ENCODE results near the gene MYBPC3.

The MYBPC3 gene

DNA sequence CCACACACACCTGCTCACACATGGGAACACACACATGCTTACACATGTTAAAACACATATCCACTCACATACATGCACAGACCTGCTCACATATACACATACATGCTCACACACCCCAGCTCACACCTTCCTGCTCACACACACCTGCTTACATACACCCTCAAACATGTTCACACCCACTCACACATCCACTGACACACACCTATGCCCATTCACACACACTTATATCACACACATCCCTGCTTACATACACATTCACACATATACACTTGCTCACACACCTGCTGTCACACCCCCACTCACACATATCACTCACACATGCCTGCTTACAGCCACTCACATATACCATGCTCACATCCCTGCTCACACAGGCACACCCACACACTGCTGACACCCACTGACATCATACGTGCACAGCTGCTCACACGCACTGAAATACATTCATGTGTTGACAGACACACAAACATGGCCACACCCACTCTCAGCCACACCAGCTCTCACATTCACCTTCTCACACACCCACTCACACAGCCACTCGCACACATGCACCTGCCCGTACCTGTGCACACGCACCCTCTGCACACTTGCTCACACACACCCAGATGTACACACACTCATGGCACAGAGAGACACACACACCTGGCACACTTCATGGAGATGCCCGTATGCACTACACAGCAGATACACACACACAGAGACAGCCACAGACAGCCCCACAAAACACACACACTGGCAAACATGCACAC lies 5.7 kb upstream of the MYBPC3 start:
- no peak for DNase-seq (ENCODE audit: low read depth)

DNA sequence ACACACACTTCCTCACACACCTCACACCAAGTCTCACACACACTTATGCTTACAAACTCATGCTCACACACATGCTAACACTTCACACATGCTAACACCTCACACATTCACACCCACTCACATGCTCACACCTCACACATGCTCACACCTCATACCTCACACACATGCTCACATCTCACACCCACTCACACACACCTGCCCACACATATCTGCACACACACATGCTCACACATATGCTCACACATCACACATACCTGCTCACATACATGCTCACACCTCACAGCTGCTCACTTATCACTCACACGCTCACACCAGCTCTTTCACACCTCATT lies 4.5 kb upstream of the MYBPC3 start:
- DNase-seq (ENCODE audit: low read depth) = no peak

DNA sequence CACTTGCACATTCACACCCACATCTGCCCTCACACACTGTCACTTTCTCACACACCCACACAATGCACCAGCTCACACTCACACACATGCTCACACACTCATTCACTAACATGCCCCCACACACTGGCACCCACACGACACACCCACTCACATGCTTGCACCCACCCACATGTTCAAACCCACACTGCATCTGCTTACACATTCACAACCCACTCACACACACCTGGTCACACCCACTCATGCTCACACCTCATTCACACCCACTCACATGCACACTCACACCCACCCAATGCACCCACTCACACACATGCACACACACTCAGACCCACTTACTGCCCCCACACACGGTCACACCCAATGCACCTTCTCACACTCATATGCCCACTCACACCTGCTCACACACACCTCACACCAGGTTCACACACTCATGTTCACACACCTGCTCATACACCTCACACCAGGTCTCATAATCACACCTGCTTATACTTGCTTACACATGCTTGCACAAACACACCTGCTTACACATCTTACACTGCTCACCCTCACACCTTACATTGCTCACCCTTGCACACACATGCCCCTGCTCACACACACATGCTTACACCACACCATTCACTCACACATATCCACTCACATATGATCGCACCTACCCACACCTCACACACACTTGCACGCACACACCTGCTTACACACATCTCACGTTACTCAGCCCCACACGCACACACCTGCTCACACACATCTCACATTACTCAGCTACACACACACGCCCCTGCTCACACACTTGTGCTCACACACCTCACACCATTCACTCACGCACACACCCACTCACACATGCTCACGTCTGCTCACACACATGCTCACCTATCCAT lies 3.9 kb upstream of the MYBPC3 start:
- DNase-seq (ENCODE audit: low read depth) = no peak

DNA sequence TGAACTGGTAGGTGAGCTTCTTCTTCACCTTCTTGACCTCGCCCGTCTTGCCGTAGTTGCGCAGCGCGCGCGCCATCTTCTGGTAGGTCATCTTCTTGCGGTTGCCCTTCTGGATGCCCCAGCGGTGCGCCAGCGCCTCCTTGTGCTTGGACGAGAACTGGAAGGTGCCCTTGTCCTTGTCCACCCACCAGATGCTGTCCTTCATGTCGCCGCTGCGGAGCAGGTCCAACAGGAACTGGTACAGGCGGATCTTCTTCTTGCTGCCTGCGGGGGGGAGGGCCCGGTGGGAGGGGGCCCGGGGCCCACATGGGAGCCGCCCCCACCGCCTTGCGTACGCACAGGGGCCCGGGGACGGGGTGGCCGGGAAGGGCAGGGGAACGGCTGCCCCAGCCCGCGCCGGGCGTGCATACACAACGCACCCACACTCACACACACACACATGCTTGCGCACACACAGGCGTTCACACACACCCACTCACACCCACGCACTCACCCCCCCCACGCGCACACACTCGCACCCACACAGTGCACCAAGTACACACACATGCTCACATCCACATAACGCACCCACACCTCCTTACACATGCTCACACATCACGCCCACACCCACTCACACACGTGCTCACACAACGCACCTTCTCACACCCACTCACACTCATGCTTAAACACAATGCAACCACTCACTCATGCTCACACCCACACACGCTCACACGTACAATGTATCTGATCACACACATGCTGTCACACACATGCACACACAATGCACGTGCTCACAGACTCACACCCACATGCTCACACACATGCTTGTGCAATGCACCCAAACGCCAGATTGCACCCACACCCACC lies 3.0 kb upstream of the MYBPC3 start:
- peak; percentile 85 for DNase-seq (ENCODE audit: low read depth)

- no peak for DNase-seq (ENCODE audit: low read depth)
Measured at GRCh38 chr11:47354913-47355282, 2.4 kb upstream of the MYBPC3 start.

DNA sequence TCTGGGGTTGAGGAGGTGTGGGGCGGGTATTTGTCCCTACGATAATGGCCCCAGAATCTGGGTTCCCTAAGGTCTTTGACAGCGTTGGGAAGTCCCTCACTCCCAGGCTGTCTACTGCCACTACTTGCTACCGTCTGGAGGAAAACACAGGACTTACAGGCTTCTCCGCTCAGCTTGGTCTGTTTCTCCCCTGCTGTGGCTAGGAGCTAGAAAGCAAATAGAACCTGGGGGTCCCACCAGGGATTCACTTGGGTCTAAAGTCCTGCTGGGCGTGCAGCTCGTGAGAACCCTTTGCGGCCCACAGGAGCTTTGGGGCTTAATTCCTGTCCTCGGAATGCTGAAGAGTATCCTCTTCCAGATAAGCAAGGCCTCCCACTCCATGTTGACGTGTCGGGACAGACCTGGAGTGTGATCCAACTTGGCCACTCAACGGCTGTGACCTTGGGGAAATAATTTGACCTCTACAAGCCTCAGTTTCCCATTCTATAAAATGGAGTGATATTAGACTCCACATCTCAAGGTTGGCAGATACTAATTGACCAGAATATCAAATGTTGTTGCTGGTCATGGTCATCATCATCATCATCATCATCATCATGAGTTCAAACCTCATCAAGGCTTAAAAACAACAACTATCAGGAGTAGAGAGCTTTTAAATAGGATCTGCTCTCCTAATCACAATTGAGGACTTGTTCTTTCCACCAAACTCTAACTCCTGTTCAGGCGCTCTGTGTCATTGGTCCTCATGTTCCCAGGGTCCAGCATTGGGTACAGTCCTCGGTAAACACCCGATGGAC lies 1.7 kb upstream of the MYBPC3 start:
- DNase-seq (ENCODE audit: low read depth) = no peak

GRCh38 chr11:47351156-47352126 lies 1.1 kb downstream of the MYBPC3 start:
- DNase-seq (ENCODE audit: low read depth) = no peak

GRCh38 chr11:47350315-47350714 lies 2.2 kb downstream of the MYBPC3 start:
- no peak for DNase-seq (ENCODE audit: low read depth)

DNA sequence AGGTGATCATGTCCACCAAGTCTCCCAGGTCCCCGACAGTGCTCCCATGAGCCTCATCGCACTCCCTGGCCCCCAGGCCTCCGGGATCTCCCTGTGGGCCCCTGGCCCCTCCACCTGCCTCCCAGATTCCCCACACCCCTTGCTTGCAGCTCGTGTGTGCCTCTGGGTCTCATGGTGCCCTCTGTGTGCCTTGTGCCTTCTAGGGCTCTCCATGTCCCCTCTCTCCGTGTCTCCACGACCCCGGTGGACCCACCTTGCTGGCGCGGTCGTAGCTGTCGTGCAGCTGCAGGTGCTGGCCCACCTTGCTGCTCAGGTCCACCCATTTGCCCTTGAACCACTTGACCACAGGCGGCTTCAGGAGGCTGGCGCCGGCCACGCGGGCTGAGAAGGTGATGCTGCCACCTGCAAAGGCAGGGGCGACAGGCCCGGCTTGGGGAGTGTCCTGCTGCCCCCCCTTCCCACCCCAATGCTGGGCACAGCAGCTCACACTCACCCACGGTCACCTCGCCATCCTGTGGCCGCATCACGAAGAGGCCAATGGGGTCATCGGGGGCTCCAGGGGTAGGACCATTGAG lies 2.9 kb downstream of the MYBPC3 start:
- DNase-seq (ENCODE audit: low read depth) = no peak

DNA sequence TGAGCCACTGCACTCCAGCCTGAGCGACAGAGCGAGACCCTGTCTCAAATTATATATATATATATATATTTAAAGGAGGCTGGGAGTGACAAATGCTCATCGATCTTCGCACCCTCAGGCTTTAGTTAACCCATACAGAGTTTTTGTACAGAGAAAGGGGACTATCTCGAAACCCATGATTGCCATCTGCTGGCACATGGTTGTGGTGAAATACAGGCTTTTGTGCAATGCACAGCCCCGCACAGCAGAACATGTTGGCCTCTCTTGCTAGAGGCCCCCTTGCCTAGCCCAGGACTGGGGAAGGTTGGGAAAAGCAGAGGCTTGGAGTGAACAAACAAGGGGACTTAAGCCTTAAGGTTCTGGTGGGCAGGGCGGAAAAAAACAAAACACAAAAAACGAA lies 3.6 kb downstream of the MYBPC3 start:
- DNase-seq (ENCODE audit: low read depth) = no peak

GRCh38 chr11:47348131-47348802 lies 4.2 kb downstream of the MYBPC3 start:
- no peak for DNase-seq (ENCODE audit: low read depth)

DNA sequence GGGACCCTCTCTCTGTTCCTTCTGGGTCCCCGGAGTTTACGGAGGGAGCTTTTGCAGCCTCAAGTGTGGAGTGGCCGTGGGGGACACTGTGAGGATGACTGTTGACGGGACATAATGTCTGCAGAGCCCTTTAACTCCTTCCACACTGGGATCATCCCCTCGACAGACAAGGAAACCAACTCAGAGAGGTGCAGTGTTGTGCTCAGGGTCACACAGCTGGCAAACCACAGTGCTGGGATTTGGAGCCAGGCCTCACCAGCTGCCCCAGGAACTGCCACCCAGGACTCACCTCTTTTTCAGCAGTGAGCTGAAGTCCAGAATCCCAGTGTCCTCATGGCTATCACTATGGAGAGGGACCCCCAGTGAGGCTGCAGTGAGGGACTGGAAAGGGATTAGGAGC lies 5.4 kb downstream of the MYBPC3 start:
- DNase-seq (ENCODE audit: low read depth) = no peak

GRCh38 chr11:47345890-47346563 lies 6.5 kb downstream of the MYBPC3 start:
- no peak for DNase-seq (ENCODE audit: low read depth)

DNA sequence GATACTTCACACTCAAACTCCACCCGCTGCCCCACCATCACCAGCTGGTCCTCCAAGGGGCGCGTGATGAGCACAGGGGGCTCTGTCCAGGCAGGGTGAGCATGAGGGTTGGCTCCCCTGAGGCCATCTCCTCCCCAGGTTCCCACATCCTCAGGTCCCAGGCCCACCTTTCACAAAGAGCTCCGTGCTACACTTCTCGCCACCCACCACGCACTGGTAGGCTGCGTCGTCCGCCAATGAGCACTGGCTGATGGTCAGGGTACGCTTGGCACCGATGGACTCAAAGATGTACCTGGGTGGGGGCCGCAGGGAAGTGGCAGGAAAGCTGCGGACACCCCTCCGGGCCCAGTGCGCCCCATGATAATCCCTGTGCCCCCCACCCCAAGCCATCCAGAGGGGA lies 9.6 kb downstream of the MYBPC3 start:
- no peak for DNase-seq (ENCODE audit: low read depth)

DNA sequence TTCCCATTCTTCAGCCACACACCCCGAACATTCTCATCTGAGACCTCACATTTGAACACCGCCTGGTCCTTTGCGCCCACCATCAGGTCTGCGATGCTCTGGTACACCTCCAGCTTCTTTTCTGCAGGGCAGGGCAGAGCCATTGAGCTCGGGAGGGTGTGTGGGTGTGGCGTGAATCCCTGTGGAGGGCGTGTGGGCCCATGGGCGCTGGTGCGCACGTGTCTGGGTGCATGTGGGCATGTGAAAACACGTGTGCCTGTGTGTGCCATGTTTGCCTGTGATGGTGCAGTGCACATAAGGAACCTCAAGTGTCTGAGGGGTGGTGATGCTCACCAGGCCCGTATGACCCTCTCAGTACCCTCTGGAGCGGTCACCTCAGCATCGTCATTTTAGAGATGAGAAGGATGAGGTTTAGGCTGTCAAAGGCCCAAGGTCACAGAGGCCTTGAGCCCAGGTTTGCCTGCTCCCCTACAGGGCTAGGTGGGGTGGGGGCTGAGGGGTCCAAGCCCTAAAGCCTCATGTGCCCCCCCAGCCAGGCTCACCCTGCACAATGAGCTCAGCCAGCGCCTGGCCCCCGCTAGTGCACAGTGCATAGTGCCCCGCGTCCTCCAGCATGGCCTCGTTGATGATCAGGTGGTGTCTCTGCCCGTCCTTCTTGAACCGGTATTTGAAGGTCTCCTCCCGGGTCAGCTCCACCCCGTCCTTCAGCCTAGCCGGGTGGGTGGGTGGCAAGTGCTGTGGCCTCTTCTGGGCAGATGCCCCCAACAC lies 10.3 kb downstream of the MYBPC3 start:
- no peak for DNase-seq (ENCODE audit: low read depth)

- DNase-seq (ENCODE audit: low read depth) = no peak
Measured at GRCh38 chr11:47340980-47341775, 11.3 kb downstream of the MYBPC3 start.

GRCh38 chr11:47340010-47340409 lies 12.5 kb downstream of the MYBPC3 start:
- DNase-seq (ENCODE audit: low read depth) = no peak
